Ishikawa (cell line): ENCODE data around the gene ZNF408.

ENCODE experiments used
- FOXM1 ChIP-seq: IDR thresholded peaks from 2 replicates; pipeline ENCODE4 v1.6.1; 2012; ENCODE audit warnings: low read depth, borderline replicate concordance
- MAX ChIP-seq: IDR thresholded peaks from 2 replicates; pipeline ENCODE4 v1.6.1; 2012
- RAD21 ChIP-seq: IDR thresholded peaks from 2 replicates; pipeline ENCODE4 v1.6.1; 2012; ENCODE audit warnings: low read depth
- REST ChIP-seq: IDR thresholded peaks from 2 replicates; pipeline ENCODE4 v1.6.1; 2012; ENCODE audit warnings: low read depth, mild to moderate bottlenecking
- TAF1 ChIP-seq: IDR thresholded peaks from 2 replicates; pipeline ENCODE4 v1.6.1; 2012; ENCODE audit warnings: low read depth, mild to moderate bottlenecking
- ZBTB7A ChIP-seq: IDR thresholded peaks from 2 replicates; pipeline ENCODE4 v1.6.1; 2012; ENCODE audit warnings: low read depth

- TF ChIP-seq TAF1 (no peak), FOXM1 (no peak), RAD21 (no peak), MAX (no peak), REST (no peak), ZBTB7A (no peak)
These were observed 25.5 kb upstream of the ZNF408 start for GRCh38 chr11:46675288-46675851.
